Measurements from ENCODE around the gene SPOUT1.
A peak's percentile ranks its signal among the peaks of the same experiment; 100 is the strongest.
"Not testable (repeated sequence)": the region's sequence is repeated elsewhere in the genome, so short reads cannot be mapped to it uniquely, and the experiment has no call there.

SPOUT1 gene, protein sequence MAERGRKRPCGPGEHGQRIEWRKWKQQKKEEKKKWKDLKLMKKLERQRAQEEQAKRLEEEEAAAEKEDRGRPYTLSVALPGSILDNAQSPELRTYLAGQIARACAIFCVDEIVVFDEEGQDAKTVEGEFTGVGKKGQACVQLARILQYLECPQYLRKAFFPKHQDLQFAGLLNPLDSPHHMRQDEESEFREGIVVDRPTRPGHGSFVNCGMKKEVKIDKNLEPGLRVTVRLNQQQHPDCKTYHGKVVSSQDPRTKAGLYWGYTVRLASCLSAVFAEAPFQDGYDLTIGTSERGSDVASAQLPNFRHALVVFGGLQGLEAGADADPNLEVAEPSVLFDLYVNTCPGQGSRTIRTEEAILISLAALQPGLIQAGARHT

DNA sequence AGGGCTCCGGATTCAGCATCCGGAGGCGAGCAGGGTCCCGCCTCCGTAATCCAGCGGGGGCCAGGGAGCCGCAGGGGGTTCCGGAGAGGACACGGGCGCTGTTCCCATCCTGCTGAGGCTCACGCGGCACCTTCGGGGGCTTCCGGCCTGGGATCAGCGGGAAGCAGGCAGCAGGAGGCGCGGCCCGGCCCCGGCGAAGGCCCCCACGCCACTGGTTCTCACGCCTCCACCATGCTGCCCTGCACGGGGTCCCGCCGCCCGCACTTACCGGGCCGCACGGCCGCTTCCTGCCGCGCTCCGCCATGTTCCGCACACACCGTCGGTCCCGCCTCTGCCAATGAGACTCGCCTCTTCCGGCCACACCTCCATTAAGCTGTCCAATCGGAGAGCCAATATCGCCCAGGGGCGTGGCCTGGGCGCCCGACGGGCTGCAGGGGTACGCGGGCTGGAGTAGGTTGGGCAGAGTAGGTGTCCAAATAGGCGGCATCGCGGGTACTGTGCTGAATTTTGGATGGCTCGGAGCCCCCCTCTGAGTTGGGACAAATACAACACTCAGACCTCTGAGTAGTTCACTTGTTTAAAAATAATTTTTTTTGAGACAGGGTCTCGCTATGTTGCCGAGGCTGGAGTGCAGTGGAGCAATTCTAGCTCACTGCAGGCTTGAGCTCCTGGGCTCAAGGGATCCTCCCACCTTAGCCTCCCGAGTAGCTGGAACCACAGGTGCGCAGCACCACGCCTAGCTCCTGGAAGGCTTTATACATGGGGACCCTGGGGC, at the start of gene SPOUT1:
TSS of gene SPOUT1 (minus strand) at position 318 of the 775 bp plus-strand sequence. CDS start at position 304, 14 bp downstream.
- Histone ChIP-seq H3K27ac (ENCODE audit: low read length) (no peak within 1 kb of the TSS), H3K4me1 (ENCODE audit: control insufficient read depth, insufficient read depth, low read length) (no peaks in the 10 kb centered on the region; the same call in 1 of the 2 replicates), H3K9me3 (ENCODE audit: control insufficient read depth, insufficient read depth, low read length) (no peaks in the 10 kb centered on the region), H3K27me3 (ENCODE audit: control insufficient read depth, insufficient read depth, low read length) (no peaks in the 10 kb centered on the region), H3K36me3 (ENCODE audit: control insufficient read depth, insufficient read depth, low read length) (peaks cover 25% of the 10 kb centered on the region), H3K4me3 (ENCODE audit: low read length) (peak within 1 kb of the TSS; percentile 86)
- WGBS (ENCODE audit: insufficient coverage, insufficient read length), result no CpG with 5 or more reads among the region's 56 CpGs
- peak; percentile 90 for DNase-seq (ENCODE audit: low read depth, low spot score)

DNA sequence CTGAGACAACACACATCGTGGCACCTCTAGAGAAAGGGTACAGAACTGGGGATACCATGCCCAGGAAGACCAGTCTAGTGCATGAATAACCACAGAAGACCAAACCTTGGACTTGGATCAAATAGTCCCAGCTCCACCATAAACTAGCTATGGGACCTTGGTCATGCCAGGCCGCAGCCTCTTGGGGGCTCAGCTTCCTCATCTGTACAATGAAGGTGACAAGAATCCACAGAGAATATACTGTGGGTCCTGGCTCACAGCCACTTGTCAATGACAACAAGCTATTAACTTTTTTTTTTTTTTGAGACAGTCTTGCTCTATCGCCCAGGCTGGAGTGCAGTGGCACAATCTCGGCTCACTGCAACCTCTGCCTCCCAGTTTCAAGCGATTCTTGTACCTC, 48.3 kb upstream of the SPOUT1 start:
- no peak for DNase-seq (ENCODE audit: low read depth, low spot score)
- Histone ChIP-seq H3K36me3 (ENCODE audit: control insufficient read depth, insufficient read depth, low read length) (no peaks in the 10 kb centered on the region), H3K27me3 (ENCODE audit: control insufficient read depth, insufficient read depth, low read length) (no peaks in the 10 kb centered on the region), H3K27ac (ENCODE audit: low read length) (no peak overlapping the region), H3K4me3 (ENCODE audit: low read length) (no peak overlapping the region), H3K9me3 (ENCODE audit: control insufficient read depth, insufficient read depth, low read length) (no peaks in the 10 kb centered on the region), H3K4me1 (ENCODE audit: control insufficient read depth, insufficient read depth, low read length) (no peaks in the 10 kb centered on the region)
- no CpG with 5 or more reads among the region's 5 CpGs for WGBS (ENCODE audit: insufficient coverage, insufficient read length)

DNA sequence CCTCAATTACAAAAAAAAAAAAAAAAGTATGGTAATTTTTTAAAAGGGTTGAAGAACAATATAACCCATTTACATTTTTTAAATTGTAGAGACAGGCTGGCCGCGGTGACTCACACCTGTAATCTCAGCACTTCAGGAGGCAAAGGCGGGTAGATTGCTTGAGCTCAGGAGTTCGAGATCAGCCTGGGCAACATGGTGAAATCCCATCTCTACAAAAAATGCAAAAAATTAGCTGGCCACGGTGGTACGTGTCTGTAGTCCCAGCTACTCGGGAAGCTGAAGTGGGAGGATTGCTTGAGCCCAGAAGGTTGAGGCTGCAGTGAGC, 41.3 kb upstream of the SPOUT1 start:
- WGBS (ENCODE audit: insufficient coverage, insufficient read length), result no CpG with 5 or more reads among the region's 7 CpGs
- not testable (repeated sequence) for H3K9me3 ChIP-seq (ENCODE audit: control insufficient read depth, insufficient read depth, low read length); H3K27ac ChIP-seq (ENCODE audit: low read length); H3K4me3 ChIP-seq (ENCODE audit: low read length); DNase-seq (ENCODE audit: low read depth, low spot score); H3K27me3 ChIP-seq (ENCODE audit: control insufficient read depth, insufficient read depth, low read length); H3K4me1 ChIP-seq (ENCODE audit: control insufficient read depth, insufficient read depth, low read length); H3K36me3 ChIP-seq (ENCODE audit: control insufficient read depth, insufficient read depth, low read length)

DNA sequence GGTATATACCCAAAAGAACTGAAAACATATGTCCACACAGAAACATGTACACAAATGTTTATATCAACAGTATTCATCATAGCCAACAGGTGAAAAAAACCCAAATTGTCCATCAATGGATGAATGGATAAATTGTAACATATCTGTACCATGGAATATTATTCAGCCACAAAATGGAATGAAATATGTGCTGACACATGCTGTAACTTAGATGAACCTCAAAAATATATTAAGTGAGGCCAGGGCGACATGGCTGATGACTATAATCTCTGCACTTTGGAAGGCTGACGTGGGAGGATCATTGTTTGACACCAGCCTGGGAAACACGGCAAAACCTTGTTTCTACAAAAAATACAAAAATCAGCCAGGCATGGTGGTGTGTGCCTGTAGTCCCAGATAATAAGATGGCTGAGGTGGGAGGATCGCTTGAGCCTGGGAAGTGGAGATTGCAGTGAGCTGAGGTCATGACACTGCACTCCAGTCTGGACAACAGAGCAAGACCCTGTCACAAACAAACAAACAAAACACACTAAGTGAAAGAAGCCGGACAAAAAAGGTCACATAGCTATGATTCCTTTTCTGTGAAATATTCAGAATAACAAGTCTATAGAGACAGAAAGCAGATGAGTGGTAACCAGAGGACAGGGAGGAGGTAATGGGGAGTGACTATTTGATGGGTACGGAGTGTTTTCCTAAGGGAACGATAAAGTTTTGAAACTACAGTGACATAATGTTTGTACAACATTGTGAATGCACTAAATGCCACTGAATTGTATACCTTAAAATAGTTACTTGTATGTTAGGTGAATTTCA, 40.7 kb upstream of the SPOUT1 start:
- DNase-seq (ENCODE audit: low read depth, low spot score), result no peak
- Histone ChIP-seq H3K4me1 (ENCODE audit: control insufficient read depth, insufficient read depth, low read length) (no peaks in the 10 kb centered on the region), H3K4me3 (ENCODE audit: low read length) (no peak overlapping the region), H3K27ac (ENCODE audit: low read length) (no peak overlapping the region), H3K27me3 (ENCODE audit: control insufficient read depth, insufficient read depth, low read length) (no peaks in the 10 kb centered on the region), H3K36me3 (ENCODE audit: control insufficient read depth, insufficient read depth, low read length) (no peaks in the 10 kb centered on the region), H3K9me3 (ENCODE audit: control insufficient read depth, insufficient read depth, low read length) (no peaks in the 10 kb centered on the region)
- no CpG with 5 or more reads among the region's 7 CpGs for WGBS (ENCODE audit: insufficient coverage, insufficient read length)

DNA sequence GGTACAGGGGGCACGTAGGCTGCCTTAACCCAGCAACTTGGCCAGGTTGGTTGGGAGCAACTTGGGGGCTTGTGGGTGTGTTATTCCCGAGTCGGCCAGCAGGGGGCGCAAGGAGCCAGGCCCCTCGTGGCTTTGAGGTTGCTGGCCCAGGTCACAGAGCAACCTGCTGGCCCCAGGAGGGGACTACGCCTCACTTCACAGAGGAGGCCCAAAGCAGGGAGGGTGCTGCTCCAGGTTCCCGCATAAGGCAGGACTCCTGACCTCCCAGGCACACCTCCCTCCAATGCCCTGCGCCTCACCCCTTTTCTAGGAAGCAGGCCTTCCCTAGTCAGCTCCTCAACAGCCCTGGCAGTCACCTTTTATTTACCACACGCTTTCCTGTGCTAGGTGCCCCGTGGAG, 34.1 kb upstream of the SPOUT1 start:
- Histone ChIP-seq H3K4me3 (ENCODE audit: low read length) (no peak overlapping the region), H3K27me3 (ENCODE audit: control insufficient read depth, insufficient read depth, low read length) (no peaks in the 10 kb centered on the region), H3K4me1 (ENCODE audit: control insufficient read depth, insufficient read depth, low read length) (no peaks in the 10 kb centered on the region), H3K36me3 (ENCODE audit: control insufficient read depth, insufficient read depth, low read length) (no peaks in the 10 kb centered on the region), H3K9me3 (ENCODE audit: control insufficient read depth, insufficient read depth, low read length) (no peaks in the 10 kb centered on the region), H3K27ac (ENCODE audit: low read length) (no peak overlapping the region)
- peak; percentile 79 for DNase-seq (ENCODE audit: low read depth, low spot score)
- no CpG with 5 or more reads among the region's 10 CpGs for WGBS (ENCODE audit: insufficient coverage, insufficient read length)

DNA sequence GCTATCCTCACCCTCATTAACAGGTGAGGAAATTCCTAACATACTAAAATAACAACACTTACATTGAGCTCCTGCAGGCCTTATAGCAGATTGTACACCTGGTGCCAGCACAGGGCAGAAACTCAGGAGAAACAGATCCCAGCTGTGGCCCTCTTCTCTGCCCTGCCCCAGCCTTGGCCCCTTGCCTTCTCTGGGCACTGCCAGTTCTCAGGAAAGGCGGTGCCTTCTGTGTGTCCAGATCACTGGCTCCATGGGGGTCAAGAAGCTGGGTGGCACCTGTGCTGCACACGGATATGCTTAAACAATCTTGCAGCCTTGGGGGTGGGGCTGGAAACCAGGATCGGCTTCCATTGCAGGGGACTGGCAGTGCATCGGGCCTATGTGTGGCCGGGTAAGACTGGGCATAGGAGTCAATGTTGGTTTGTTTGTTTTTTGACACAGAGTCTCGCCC, 32.8 kb upstream of the SPOUT1 start:
- DNase-seq (ENCODE audit: low read depth, low spot score), result no peak
- no peak overlapping the region for H3K27ac ChIP-seq (ENCODE audit: low read length)
- H3K4me1 ChIP-seq (ENCODE audit: control insufficient read depth, insufficient read depth, low read length), result no peaks in the 10 kb centered on the region
- H3K4me3 ChIP-seq (ENCODE audit: low read length), result no peak overlapping the region
- no CpG with 5 or more reads among the region's 6 CpGs for WGBS (ENCODE audit: insufficient coverage, insufficient read length)
- H3K36me3 ChIP-seq (ENCODE audit: control insufficient read depth, insufficient read depth, low read length), result no peaks in the 10 kb centered on the region
- H3K27me3 ChIP-seq (ENCODE audit: control insufficient read depth, insufficient read depth, low read length), result no peaks in the 10 kb centered on the region
- H3K9me3 ChIP-seq (ENCODE audit: control insufficient read depth, insufficient read depth, low read length), result no peaks in the 10 kb centered on the region

DNA sequence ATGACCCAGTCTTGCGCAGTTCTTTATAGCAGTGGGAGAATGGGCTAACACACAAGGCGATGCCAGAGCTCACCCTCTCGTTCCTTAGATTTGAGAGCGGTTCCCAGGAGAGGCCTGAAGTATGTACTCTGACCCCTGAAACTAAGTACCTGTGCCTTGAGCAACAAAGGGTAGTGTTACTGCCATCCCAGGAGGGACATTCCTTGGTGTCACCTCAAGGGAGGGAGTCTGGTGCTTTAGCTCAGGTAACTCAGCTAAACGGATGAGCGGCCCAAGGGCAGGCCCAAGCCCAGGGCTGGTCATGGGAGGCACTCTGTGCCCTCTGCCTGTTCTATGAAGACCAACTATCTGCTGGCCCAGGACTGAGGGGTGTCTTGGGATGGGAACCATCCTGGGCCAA, 31.9 kb upstream of the SPOUT1 start:
- Histone ChIP-seq H3K36me3 (ENCODE audit: control insufficient read depth, insufficient read depth, low read length) (no peaks in the 10 kb centered on the region), H3K4me1 (ENCODE audit: control insufficient read depth, insufficient read depth, low read length) (no peaks in the 10 kb centered on the region), H3K27ac (ENCODE audit: low read length) (no peak overlapping the region), H3K4me3 (ENCODE audit: low read length) (no peak overlapping the region), H3K27me3 (ENCODE audit: control insufficient read depth, insufficient read depth, low read length) (no peaks in the 10 kb centered on the region), H3K9me3 (ENCODE audit: control insufficient read depth, insufficient read depth, low read length) (no peaks in the 10 kb centered on the region)
- DNase-seq (ENCODE audit: low read depth, low spot score), result no peak
- WGBS (ENCODE audit: insufficient coverage, insufficient read length), result no CpG with 5 or more reads among the region's 6 CpGs

DNA sequence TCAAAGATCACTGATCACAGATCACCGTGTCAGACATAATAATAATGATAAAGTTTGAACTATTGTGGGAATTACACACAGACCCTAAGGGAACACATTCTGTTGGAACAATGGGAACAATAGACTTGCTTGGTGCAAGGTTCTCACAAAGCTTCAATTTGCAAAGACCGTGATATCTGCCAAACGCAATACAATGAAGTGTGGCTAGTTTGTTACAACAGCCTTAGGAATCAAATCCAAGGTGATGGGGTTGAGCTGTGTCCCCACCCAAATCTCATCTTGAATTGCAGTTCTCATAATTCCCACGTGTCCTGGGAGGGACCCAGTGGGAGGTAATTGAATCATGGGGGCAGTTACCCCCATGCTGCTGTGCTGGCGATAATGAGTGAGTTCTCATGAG, 31.3 kb upstream of the SPOUT1 start:
- no CpG with 5 or more reads among the region's 5 CpGs for WGBS (ENCODE audit: insufficient coverage, insufficient read length)
- H3K27me3 ChIP-seq (ENCODE audit: control insufficient read depth, insufficient read depth, low read length), result no peaks in the 10 kb centered on the region
- H3K36me3 ChIP-seq (ENCODE audit: control insufficient read depth, insufficient read depth, low read length), result no peaks in the 10 kb centered on the region
- H3K4me3 ChIP-seq (ENCODE audit: low read length), result no peak overlapping the region
- H3K27ac ChIP-seq (ENCODE audit: low read length), result no peak overlapping the region
- no peaks in the 10 kb centered on the region for H3K4me1 ChIP-seq (ENCODE audit: control insufficient read depth, insufficient read depth, low read length)
- DNase-seq (ENCODE audit: low read depth, low spot score), result no peak
- H3K9me3 ChIP-seq (ENCODE audit: control insufficient read depth, insufficient read depth, low read length), result no peaks in the 10 kb centered on the region

DNA sequence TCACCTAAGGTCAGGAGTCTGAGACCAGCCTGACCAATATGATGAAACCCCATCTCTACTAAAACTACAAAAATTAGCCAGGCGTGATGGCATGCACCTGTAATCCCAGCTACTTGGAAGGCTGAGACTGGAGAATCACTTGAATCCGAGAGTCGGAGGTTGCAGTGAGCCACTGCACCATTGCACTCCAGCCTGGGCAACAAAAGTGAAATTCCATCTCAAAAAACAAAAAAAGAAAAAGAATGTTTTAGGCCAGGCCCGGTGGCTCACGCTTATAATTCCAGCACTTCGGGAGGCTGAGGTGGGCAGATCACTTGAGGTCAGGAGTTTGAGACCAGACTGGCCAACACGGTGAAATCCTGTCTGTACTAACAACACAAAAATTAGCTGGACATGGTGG, 28.9 kb upstream of the SPOUT1 start:
- H3K27ac ChIP-seq (ENCODE audit: low read length); H3K4me3 ChIP-seq (ENCODE audit: low read length); H3K27me3 ChIP-seq (ENCODE audit: control insufficient read depth, insufficient read depth, low read length); H3K36me3 ChIP-seq (ENCODE audit: control insufficient read depth, insufficient read depth, low read length); H3K9me3 ChIP-seq (ENCODE audit: control insufficient read depth, insufficient read depth, low read length); DNase-seq (ENCODE audit: low read depth, low spot score); H3K4me1 ChIP-seq (ENCODE audit: control insufficient read depth, insufficient read depth, low read length): not testable (repeated sequence)
- WGBS (ENCODE audit: insufficient coverage, insufficient read length), result no CpG with 5 or more reads among the region's 7 CpGs

DNA sequence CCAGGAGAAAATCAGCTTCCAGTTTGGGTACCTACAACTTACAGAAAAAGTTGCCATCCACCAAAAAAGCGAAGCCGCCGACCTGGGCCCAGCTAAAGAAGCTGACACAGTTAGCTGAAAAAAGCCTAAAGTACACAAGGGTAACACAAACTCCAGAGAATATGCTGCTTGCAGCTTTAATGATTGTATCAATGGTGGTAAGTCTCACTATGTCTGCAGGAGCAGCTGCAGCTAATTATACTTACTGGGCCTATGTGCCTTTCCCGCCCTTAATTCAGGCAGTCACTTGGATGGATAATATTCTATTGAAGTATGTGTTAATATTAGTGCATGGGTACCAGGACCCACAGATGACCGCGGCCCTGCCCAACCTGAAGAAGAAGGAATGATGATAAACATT, 24.9 kb upstream of the SPOUT1 start:
- H3K9me3 ChIP-seq (ENCODE audit: control insufficient read depth, insufficient read depth, low read length); H3K4me3 ChIP-seq (ENCODE audit: low read length); H3K36me3 ChIP-seq (ENCODE audit: control insufficient read depth, insufficient read depth, low read length); H3K4me1 ChIP-seq (ENCODE audit: control insufficient read depth, insufficient read depth, low read length); DNase-seq (ENCODE audit: low read depth, low spot score); H3K27ac ChIP-seq (ENCODE audit: low read length); H3K27me3 ChIP-seq (ENCODE audit: control insufficient read depth, insufficient read depth, low read length): not testable (repeated sequence)
- no CpG with 5 or more reads among the region's 6 CpGs for WGBS (ENCODE audit: insufficient coverage, insufficient read length)

All from iPS DF 6.9 (cell line).